Measurements from ENCODE around the gene OLFML3.

DNA sequence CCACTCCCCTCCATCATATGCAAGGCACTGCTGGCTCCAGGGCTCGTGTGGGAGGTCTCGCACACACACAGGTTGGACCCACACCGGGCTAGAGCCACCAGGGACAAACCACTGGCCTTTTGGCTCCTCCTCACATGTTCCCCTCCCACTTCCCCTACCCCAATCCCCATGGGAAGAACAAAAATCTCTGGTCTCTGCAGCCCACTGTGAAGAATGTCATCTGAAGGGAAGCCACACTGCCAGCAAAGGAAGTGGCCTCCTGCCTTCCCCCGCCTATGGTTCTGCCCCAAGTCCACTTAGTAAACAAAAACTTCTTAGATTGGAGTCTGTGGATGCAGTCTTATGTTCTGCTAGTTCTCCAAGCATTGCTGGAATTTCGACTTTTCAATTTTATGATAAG is 24.2 kb downstream of the OLFML3 start:
- TF ChIP-seq TAF1 (IDR thresholded peaks at IDR 0.05; ENCODE audit: low read depth) (no peak), TCF12 (IDR thresholded peaks at IDR 0.05; ENCODE audit: low read depth) (no peak), CREB1 (IDR thresholded peaks at IDR 0.05; ENCODE audit: low read depth) (no peak), EGR1 (IDR thresholded peaks at IDR 0.05) (no peak), EP300 (IDR thresholded peaks at IDR 0.05; ENCODE audit: borderline replicate concordance) (no peak), TEAD4 (IDR thresholded peaks at IDR 0.05) (no peak), RAD21 (IDR thresholded peaks at IDR 0.05; ENCODE audit: low read depth) (no peak), CEBPB (IDR thresholded peaks at IDR 0.05) (no peak), YY1 (IDR thresholded peaks at IDR 0.05; ENCODE audit: low read depth) (no peak), FOXM1 (IDR thresholded peaks at IDR 0.05; ENCODE audit: borderline replicate concordance, low read depth) (no peak), ZBTB7A (IDR thresholded peaks at IDR 0.05; ENCODE audit: low read depth) (no peak)
- TF ChIP-seq, protein P1, sequence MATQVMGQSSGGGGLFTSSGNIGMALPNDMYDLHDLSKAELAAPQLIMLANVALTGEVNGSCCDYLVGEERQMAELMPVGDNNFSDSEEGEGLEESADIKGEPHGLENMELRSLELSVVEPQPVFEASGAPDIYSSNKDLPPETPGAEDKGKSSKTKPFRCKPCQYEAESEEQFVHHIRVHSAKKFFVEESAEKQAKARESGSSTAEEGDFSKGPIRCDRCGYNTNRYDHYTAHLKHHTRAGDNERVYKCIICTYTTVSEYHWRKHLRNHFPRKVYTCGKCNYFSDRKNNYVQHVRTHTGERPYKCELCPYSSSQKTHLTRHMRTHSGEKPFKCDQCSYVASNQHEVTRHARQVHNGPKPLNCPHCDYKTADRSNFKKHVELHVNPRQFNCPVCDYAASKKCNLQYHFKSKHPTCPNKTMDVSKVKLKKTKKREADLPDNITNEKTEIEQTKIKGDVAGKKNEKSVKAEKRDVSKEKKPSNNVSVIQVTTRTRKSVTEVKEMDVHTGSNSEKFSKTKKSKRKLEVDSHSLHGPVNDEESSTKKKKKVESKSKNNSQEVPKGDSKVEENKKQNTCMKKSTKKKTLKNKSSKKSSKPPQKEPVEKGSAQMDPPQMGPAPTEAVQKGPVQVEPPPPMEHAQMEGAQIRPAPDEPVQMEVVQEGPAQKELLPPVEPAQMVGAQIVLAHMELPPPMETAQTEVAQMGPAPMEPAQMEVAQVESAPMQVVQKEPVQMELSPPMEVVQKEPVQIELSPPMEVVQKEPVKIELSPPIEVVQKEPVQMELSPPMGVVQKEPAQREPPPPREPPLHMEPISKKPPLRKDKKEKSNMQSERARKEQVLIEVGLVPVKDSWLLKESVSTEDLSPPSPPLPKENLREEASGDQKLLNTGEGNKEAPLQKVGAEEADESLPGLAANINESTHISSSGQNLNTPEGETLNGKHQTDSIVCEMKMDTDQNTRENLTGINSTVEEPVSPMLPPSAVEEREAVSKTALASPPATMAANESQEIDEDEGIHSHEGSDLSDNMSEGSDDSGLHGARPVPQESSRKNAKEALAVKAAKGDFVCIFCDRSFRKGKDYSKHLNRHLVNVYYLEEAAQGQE (IDR thresholded peaks at IDR 0.05; ENCODE audit: low read depth) = no peak
- TF ChIP-seq, protein P2, sequence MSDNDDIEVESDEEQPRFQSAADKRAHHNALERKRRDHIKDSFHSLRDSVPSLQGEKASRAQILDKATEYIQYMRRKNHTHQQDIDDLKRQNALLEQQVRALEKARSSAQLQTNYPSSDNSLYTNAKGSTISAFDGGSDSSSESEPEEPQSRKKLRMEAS (IDR thresholded peaks at IDR 0.05) = no peak
- TF ChIP-seq, protein P3, sequence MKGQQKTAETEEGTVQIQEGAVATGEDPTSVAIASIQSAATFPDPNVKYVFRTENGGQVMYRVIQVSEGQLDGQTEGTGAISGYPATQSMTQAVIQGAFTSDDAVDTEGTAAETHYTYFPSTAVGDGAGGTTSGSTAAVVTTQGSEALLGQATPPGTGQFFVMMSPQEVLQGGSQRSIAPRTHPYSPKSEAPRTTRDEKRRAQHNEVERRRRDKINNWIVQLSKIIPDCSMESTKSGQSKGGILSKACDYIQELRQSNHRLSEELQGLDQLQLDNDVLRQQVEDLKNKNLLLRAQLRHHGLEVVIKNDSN (IDR thresholded peaks at IDR 0.05) = no peak
